GM23248 (cell line): ENCODE measurements around the gene PRR23E.

Source experiments
- EZH2 ChIP-seq: fragments of 200-600 bp; sonication (generic); IDR thresholded peaks from 2 replicates; pipeline ENCODE4 v1.6.1; 2018; ENCODE audit warnings: antibody characterized with exemption, mild to moderate bottlenecking; ENCODE audit not compliant: insufficient read depth, poor library complexity, severe bottlenecking
- EZH2phosphoT487 ChIP-seq: fragments of 200-600 bp; sonication (generic); IDR thresholded peaks from 2 replicates; pipeline ENCODE4 v1.6.1; 2018; ENCODE audit warnings: antibody characterized with exemption, moderate library complexity, mild to moderate bottlenecking, low read depth; ENCODE audit not compliant: insufficient read depth

DNA sequence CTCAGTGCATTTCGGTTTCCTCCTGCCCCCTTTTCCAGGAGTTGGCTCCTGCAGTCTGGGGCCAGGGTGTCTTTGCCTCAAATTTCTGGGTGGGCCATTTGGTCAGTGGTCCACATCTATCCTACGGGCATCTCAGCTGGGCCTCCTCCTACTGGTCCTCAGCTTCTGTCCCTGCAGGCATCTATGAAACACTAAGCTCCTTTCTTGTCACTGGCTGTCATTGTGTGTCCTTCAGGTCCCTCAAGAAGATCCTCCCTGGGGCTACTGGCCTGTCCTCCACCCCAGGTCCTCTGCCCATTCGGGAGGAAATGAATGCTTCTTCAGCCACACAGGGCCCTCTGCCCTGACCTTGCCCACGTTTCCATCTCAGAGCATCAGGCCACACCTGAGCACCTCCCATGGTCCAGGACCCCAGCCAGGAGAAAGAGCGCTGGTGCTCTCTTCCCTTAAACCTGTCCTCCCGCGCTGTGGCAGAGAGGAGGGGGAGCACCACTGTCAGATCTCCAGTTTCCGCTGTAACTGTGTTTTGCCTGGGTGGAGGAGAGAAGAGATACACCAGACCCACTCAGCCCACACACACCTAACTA lies 1.8 kb downstream of the PRR23E start:
- TF ChIP-seq EZH2 (no peak), EZH2phosphoT487 (no peak)
